ENCODE measurements around the gene ADIPOR2.

- TF ChIP-seq GATA3 (IDR thresholded peaks at IDR 0.05; ENCODE audit: low read depth, low read length) (no peak), GATA2 (IDR thresholded peaks at IDR 0.05; ENCODE audit: low read depth, low read length) (no peak)
These were observed 118.1 kb downstream of the ADIPOR2 start for GRCh38 chr12:1808798-1809480.
